Naive thymus-derived CD4-positive, alpha-beta T cell (primary cell): Measurements from ENCODE around the gene SBNO1. TPM values are rescaled to one million over a fixed set of nuclear protein-coding genes. Genes with fewer than 3 reads are reported as not detected.
A peak's percentile ranks its signal among the peaks of the same experiment; 100 is the strongest.
"Not testable (repeated sequence)": the region's sequence is repeated elsewhere in the genome, so short reads cannot be mapped to it uniquely, and the experiment has no call there.

ENCODE experiments used
- ATAC-seq: fragments of 150-1000 bp; cut with Tn5 transposase; 2 replicates; pipeline ENCODE4 v1.10.0; 2021; ENCODE audit warnings: mild to moderate bottlenecking, moderate library complexity
- CTCF ChIA-PET: fragments of 350-600 bp; sonication (Branson Sonifier 250); formaldehyde crosslinking; loops from one replicate; lab custom pipeline; 2021; ENCODE audit warnings: antibody characterized with exemption; lab: Charles Lee
- POLR2A ChIA-PET: fragments of 350-600 bp; sonication (Branson Sonifier 250); formaldehyde crosslinking; loops from one replicate; lab custom pipeline; 2021; ENCODE audit warnings: antibody characterized with exemption, inconsistent platforms; lab: Charles Lee
- DNase-seq, 9 donors: peaks; one replicate each; pipeline versions ENCODE4 v3.0.0 to v3.0.0-alpha.2; 2020 to 2022; ENCODE audit warnings: mixed read lengths in 1 of 9
- H3K27ac ChIP-seq: one replicate; pipeline ENCODE4 v1.7.0; 2013; ENCODE audit warnings: mild to moderate bottlenecking, low read depth, low read length, moderate library complexity
- H3K27me3 ChIP-seq, 2 donors: one replicate each; pipeline ENCODE4 v1.7.0; 2013; ENCODE audit warnings: low read length in 2 of 2, mild to moderate bottlenecking in 2 of 2, moderate library complexity in 2 of 2; ENCODE audit not compliant: control insufficient read depth in 2 of 2, insufficient read depth in 2 of 2
- H3K36me3 ChIP-seq, 3 experiments: 1 replicate in 2 of 3; 2 replicates in 1 of 3; pipeline ENCODE4 v1.7.0; 2013; ENCODE audit warnings: low read length in 3 of 3, mild to moderate bottlenecking in 3 of 3, moderate library complexity in 1 of 3; ENCODE audit not compliant: insufficient read depth in 3 of 3, control insufficient read depth in 2 of 3
- H3K4me1 ChIP-seq, 2 donors: one replicate each; pipeline ENCODE4 v1.7.0; 2013; ENCODE audit warnings: low read length in 2 of 2, mild to moderate bottlenecking in 2 of 2, moderate library complexity in 1 of 2; ENCODE audit not compliant: control insufficient read depth in 2 of 2, insufficient read depth in 2 of 2
- H3K4me3 ChIP-seq: 2 replicates; pipeline ENCODE4 v1.7.0; 2013; ENCODE audit warnings: mild to moderate bottlenecking, low read length
- H3K9me3 ChIP-seq, 3 experiments: 1 replicate in 2 of 3; 2 replicates in 1 of 3; pipeline ENCODE4 v1.7.0; 2013; ENCODE audit warnings: low read length in 3 of 3; ENCODE audit not compliant: control insufficient read depth in 2 of 3
- H3K27ac Mint-ChIP-seq, 9 donors: one replicate each; pipeline ENCODE4 v1.8.0; 2020 to 2022; ENCODE audit warnings: mixed read lengths in 9 of 9, mild to moderate bottlenecking in 8 of 9, moderate library complexity in 5 of 9, inconsistent platforms in 2 of 9
- H3K27me3 Mint-ChIP-seq, 5 donors: one replicate each; pipeline ENCODE4 v1.8.0; 2021 to 2022; ENCODE audit warnings: mixed read lengths in 5 of 5, mild to moderate bottlenecking in 1 of 5
- H3K36me3 Mint-ChIP-seq, 5 donors: one replicate each; pipeline ENCODE4 v1.8.0; 2020 to 2022; ENCODE audit warnings: mixed read lengths in 5 of 5, mild to moderate bottlenecking in 3 of 5, inconsistent platforms in 1 of 5
- H3K4me1 Mint-ChIP-seq, 7 donors: one replicate each; pipeline ENCODE4 v1.8.0; 2020 to 2022; ENCODE audit warnings: mixed read lengths in 7 of 7, mild to moderate bottlenecking in 3 of 7, inconsistent platforms in 1 of 7
- H3K4me3 Mint-ChIP-seq, 10 donors: one replicate each; pipeline ENCODE4 v1.8.0; 2020 to 2022; ENCODE audit warnings: mild to moderate bottlenecking in 10 of 10, mixed read lengths in 10 of 10, moderate library complexity in 6 of 10, inconsistent platforms in 2 of 10
- H3K9me3 Mint-ChIP-seq, 11 donors: one replicate each; pipeline ENCODE4 v1.8.0; 2020 to 2022; ENCODE audit warnings: mixed read lengths in 11 of 11, mild to moderate bottlenecking in 4 of 11, inconsistent platforms in 1 of 11, moderate library complexity in 1 of 11
- intact Hi-C, 2 donors: fragments of 100-400 bp; cut with micrococcal nuclease; formaldehyde crosslinking; loops; one replicate each; pipeline ENCODE4 v1.15.1; 2023
- polyA plus RNA-seq, 2 donors: library from polyadenylated mRNA; unstranded; fragments of 300-500 nt; fragmentation: Illumina TruSeq; gene quantifications; one replicate each; pipeline ENCODE4 v1.2.3, GENCODE V29; 2021
- total RNA-seq, 6 experiments: library from RNA in 5 of 6; stranded (reverse) in 5 of 6; gene quantifications; 1 replicate in 5 of 6; 2 replicates in 1 of 6; pipeline ENCODE4 v1.2.3 and lab custom pipeline; 2021 to 2026

Gene SBNO1
- total and polyA plus RNA-seq, 7 experiments from 2014 or later: 30.1 to 49.9 (median 34.0) TPM

DNA sequence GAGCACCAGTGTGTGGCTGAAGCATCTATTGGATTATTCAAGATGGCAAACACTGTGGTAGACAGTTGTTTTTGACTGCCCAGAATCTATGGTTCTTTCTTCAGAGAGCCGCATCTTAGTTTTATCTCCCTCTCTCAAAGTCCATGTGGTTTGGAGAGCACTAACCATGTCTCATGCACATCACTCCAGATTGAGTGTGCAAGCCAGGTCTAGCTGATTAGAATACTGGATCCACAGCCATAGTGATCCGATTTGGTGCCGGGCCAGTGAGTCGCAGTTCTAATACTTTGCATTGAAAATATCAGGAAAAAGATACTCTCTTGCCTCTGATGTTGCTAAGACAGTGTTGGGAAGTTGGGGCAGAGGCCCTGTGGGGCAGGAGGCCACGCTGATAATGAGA lies 4.6 kb upstream of the SBNO1 start:
- ATAC-seq: no peak
- no peak overlapping the region for H3K4me3 Mint-ChIP-seq

DNA sequence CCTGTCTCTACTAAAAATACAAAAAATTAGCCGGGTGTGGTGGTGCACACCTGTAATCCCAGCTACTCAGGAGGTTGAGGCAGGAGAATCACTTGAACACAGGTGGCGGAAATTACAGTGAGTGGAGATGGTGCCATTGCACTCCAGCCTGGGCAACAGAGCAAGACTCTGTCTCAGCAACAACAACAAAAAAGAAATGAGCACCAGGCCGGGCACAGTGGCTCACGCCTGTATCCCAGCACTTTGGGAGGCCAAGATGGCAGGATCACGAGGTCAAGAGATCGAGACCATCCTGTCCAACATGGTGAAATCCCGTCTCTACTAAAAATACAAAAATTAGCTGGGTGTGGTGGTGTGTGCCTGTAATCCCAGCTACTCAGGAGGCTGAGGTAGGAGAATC lies 3.8 kb upstream of the SBNO1 start:
- H3K27me3 Mint-ChIP-seq, H3K27me3 ChIP-seq, POLR2A ChIA-PET, H3K9me3 ChIP-seq, H3K9me3 Mint-ChIP-seq, H3K27ac ChIP-seq, H3K4me3 ChIP-seq, DNase-seq, H3K36me3 ChIP-seq, H3K36me3 Mint-ChIP-seq, H3K4me1 ChIP-seq, ATAC-seq, H3K4me1 Mint-ChIP-seq, H3K4me3 Mint-ChIP-seq: not testable (repeated sequence)
- intact Hi-C loops: loop anchor here (10.0 kb wide), 3 partner anchors 54 to 614 kb away; partner anchors contain the start of genes CCDC92 (in 1 of the 2), DENR (in 1 of the 2) and ZNF664 (in 1 of the 2)
- CTCF ChIA-PET: interaction anchor here (0.6 kb wide), 1 partner anchor 64 kb away, joined by 3 read pairs; no protein-coding TSS in a partner anchor
- H3K27ac Mint-ChIP-seq: peak overlapping the region in 2 of 9 donors; percentile 72 to 77

More for the DNA sequence above, 4.6 kb upstream of the SBNO1 start:
- Histone ChIP-seq H3K9me3 (no peaks in the 10 kb centered on the region), H3K4me1 (peaks cover 5% of the 10 kb centered on the region in 2 donors), H3K36me3 (peaks cover 0 to under 1% (median 0%) of the 10 kb centered on the region in 3 experiments), H3K27ac (no peak overlapping the region), H3K27me3 (no peaks in the 10 kb centered on the region), H3K4me3 (no peak overlapping the region)
- ChIA-PET POLR2A (no interaction called here), CTCF (interaction anchor here (0.6 to 0.7 kb wide), 3 partner anchors 63 to 922 kb away, joined by 3 to 5 read pairs (median 3); no protein-coding TSS in a partner anchor)
- Mint-ChIP-seq H3K36me3 (no peaks in the 10 kb centered on the region), H3K4me1 (peaks cover 4 to 7% (median 5%) of the 10 kb centered on the region in 7 donors), H3K27ac (peak overlapping the region in 5 of 9 donors; percentile 36 to 77 (median 42)), H3K27me3 (no peaks in the 10 kb centered on the region), H3K9me3 (no peaks in the 10 kb centered on the region)
- intact Hi-C loops: loop anchor here (10.0 kb wide), 3 partner anchors 54 to 614 kb away; partner anchors contain the start of genes CCDC92 (in 1 of the 2), DENR (in 1 of the 2) and ZNF664 (in 1 of the 2)
- DNase-seq: no peak

GRCh38 chr12:123367511-123367910 lies 2.9 kb upstream of the SBNO1 start:
- H3K4me3 ChIP-seq: no peak overlapping the region
- peaks cover 0 to 2% (median 0%) of the 10 kb centered on the region in 11 donors for H3K9me3 Mint-ChIP-seq
- H3K9me3 ChIP-seq: no peaks in the 10 kb centered on the region
- H3K27ac Mint-ChIP-seq: peak overlapping the region in 8 of 9 donors; percentile 14 to 84 (median 48)
- H3K4me3 Mint-ChIP-seq: no peak overlapping the region
- no peak for ATAC-seq
- peaks cover 0 to 5% (median 0%) of the 10 kb centered on the region in 3 experiments for H3K36me3 ChIP-seq
- H3K27me3 ChIP-seq: no peaks in the 10 kb centered on the region
- ChIA-PET CTCF (interaction anchor here (0.6 kb wide), 4 partner anchors 92 to 878 kb away, joined by 3 to 5 read pairs (median 4); no protein-coding TSS in a partner anchor), POLR2A (no interaction called here)
- peaks cover 11 to 18% (median 15%) of the 10 kb centered on the region in 7 donors for H3K4me1 Mint-ChIP-seq
- no peaks in the 10 kb centered on the region for H3K36me3 Mint-ChIP-seq
- peak overlapping the region; percentile 29 for H3K27ac ChIP-seq
- no peak for DNase-seq
- intact Hi-C loops: loop anchor here (10.0 kb wide), 3 partner anchors 53 to 613 kb away; partner anchors contain the start of genes CCDC92 (in 1 of the 2), DENR (in 1 of the 2) and ZNF664 (in 1 of the 2)
- H3K27me3 Mint-ChIP-seq: no peaks in the 10 kb centered on the region
- H3K4me1 ChIP-seq: peaks cover 13 to 14% of the 10 kb centered on the region in 2 donors

DNA sequence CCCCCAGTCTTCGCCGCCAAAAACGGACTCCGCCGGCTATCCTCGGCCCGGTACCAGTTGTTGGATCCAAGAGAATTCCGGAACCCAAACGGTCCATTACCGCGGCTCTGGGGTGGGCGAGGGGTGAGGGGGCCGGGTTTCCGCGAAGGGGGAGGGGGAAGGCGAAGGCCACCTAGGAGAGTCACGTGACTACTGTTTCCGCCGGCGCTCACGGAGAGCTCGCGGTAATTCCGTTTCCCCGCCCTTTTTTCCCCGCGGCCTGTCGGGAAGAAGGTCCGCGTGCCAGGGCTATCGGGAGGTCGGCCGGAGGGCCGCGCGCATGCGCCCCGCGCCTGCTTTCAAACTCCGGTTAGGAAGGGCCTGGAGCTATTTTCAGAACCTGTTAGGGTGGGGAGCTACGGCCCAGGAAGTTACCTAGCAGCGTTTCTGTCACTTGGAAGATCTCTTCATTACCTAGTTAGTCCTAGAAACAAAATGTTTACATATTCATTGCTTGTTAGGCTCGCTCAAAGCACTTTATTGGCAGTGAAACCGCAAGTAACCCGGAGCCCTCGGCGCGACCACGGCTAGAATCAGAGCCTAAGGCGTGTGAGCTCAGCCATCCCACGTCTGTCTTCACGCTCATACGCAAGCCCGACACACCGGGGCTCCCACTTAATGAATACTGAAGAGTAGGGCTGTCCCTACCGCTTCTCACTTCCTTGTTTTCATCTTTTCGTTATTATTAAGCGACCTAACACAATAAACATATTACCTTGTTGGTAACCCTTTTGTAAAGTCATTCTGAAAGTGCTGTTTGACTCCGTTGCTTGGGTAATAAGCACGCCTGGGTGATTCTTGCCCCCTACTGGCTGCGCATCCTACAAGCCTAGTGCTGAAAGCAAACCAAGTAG lies 624 bp upstream of the SBNO1 start:
- ChIA-PET POLR2A (interaction anchor here (0.6 to 3.6 kb wide), 22 partner anchors 14 to 840 kb away, joined by 3 to 21 read pairs (median 4); partner anchors contain the start of genes ATP6V0A2, DDX55, KMT5A and MPHOSPH9), CTCF (interaction anchor here (0.7 to 1.6 kb wide), 10 partner anchors 9 to 1323 kb away, joined by 3 to 8 read pairs (median 3); partner anchors contain the start of gene KMT5A)
- peaks cover 11 to 29% (median 16%) of the 10 kb centered on the region in 7 donors for H3K4me1 Mint-ChIP-seq
- peak; percentile 91 to 99 (median 98) for DNase-seq
- no peaks in the 10 kb centered on the region for H3K9me3 ChIP-seq
- peaks cover 0 to 2% (median 0%) of the 10 kb centered on the region in 11 donors for H3K9me3 Mint-ChIP-seq
- peak overlapping the region; percentile 86 for H3K27ac ChIP-seq
- H3K4me3 Mint-ChIP-seq: peak overlapping the region; percentile 89 to 98 (median 95)
- no peaks in the 10 kb centered on the region for H3K36me3 Mint-ChIP-seq
- peaks cover 0 to 5% (median 0%) of the 10 kb centered on the region in 3 experiments for H3K36me3 ChIP-seq
- peaks cover 14 to 16% of the 10 kb centered on the region in 2 donors for H3K4me1 ChIP-seq
- peak overlapping the region; percentile 97 for H3K4me3 ChIP-seq
- no peaks in the 10 kb centered on the region for H3K27me3 Mint-ChIP-seq
- peak overlapping the region; percentile 93 to 99 (median 95) for H3K27ac Mint-ChIP-seq
- intact Hi-C loops: loop anchor here (1.0 to 10.0 kb wide), 26 partner anchors 18 to 865 kb away; partner anchors contain the start of genes ATP6V0A2 (in 2 of the 2), CDK2AP1 (in 2 of the 2), MPHOSPH9 (in 2 of the 2) and MTRFR (in 2 of the 2)
- ATAC-seq: peak; percentile 85
- H3K27me3 ChIP-seq: no peaks in the 10 kb centered on the region

DNA sequence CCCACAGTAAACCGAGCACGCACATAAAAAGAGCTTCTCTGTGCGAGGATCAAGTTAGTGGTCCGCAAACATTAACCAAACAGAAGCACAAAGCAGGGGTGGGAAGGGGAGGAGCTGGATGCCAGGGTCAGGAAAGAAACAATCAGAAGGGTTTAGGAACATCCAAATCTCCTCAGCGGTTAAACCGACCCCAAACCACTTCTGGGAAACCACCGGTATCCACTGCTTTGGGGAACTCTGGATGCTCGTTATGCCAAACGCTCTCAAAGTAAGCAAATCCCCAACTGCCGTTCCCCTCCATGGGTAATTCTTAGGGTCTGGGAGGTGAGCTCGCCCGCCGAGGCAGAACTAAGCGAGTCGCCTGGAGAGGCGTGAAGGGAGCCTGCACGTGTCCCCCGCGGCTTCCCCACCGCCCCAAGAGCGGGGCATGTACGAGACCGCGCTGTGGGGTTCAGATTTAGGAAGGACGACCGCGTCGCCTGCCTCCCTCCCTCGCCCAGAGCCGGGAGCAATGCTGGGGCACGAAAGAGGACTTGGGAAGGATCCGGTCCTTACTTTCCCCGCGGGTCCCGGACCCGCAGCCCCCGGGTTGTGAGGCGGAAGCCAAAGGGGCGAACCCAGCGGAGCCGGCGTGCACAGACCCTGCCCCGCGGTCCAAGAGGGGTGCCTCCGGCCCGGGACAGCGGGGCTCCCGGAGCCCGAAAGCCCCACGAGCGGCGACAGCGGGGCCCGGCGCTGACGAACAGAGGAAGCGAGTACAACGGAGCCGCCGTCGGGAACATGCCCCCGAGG lies 711 bp downstream of the SBNO1 start:
- Histone ChIP-seq H3K36me3 (peaks cover 0 to 5% (median 0%) of the 10 kb centered on the region in 3 experiments), H3K4me1 (peaks cover 14 to 16% of the 10 kb centered on the region in 2 donors), H3K27me3 (no peaks in the 10 kb centered on the region), H3K9me3 (no peaks in the 10 kb centered on the region), H3K4me3 (peak overlapping the region; percentile 97), H3K27ac (peak overlapping the region; percentile 86)
- DNase-seq: peak in 7 of 9 donors; percentile 19 to 48 (median 28)
- H3K36me3 Mint-ChIP-seq: no peaks in the 10 kb centered on the region
- H3K4me3 Mint-ChIP-seq: peak overlapping the region; percentile 89 to 98 (median 95)
- H3K9me3 Mint-ChIP-seq: peaks cover 0 to 2% (median 0%) of the 10 kb centered on the region in 11 donors
- H3K27me3 Mint-ChIP-seq: no peaks in the 10 kb centered on the region
- H3K27ac Mint-ChIP-seq: peak overlapping the region; percentile 75 to 95 (median 88)
- POLR2A ChIA-PET: interaction anchor here (0.6 to 3.6 kb wide), 11 partner anchors 9 to 206 kb away, joined by 3 to 21 read pairs (median 3); partner anchors contain the start of genes MPHOSPH9, MTRFR and SNRNP35
- intact Hi-C loops: loop anchor here (2.0 to 10.0 kb wide), 10 partner anchors 29 to 863 kb away; partner anchors contain the start of genes DENR (in 2 of the 2), ATP6V0A2 (in 1 of the 2), CCDC92 (in 1 of the 2) and KNTC1 (in 1 of the 2)
- H3K4me1 Mint-ChIP-seq: peaks cover 11 to 35% (median 16%) of the 10 kb centered on the region in 7 donors
- ATAC-seq: no peak
- CTCF ChIA-PET: interaction anchor here (0.6 kb wide), 1 partner anchor 237 kb away, joined by 3 read pairs; no protein-coding TSS in a partner anchor
